IPS-18c (cell line): ENCODE measurements around the gene NRN1.
"Not testable (repeated sequence)": the region's sequence is repeated elsewhere in the genome, so short reads cannot be mapped to it uniquely, and the experiment has no call there.

ENCODE experiments used
- H3K4me3 ChIP-seq: 2 replicates; pipeline ENCODE4 v1.7.0; 2013; ENCODE audit warnings: low read depth, mild to moderate bottlenecking, low read length, moderate library complexity; ENCODE audit not compliant: insufficient read depth
- H3K9me3 ChIP-seq: one replicate; pipeline ENCODE4 v1.6.1; 2013; ENCODE audit warnings: mild to moderate bottlenecking, low read length, moderate library complexity; ENCODE audit not compliant: control insufficient read depth, insufficient read depth

The NRN1 gene

DNA sequence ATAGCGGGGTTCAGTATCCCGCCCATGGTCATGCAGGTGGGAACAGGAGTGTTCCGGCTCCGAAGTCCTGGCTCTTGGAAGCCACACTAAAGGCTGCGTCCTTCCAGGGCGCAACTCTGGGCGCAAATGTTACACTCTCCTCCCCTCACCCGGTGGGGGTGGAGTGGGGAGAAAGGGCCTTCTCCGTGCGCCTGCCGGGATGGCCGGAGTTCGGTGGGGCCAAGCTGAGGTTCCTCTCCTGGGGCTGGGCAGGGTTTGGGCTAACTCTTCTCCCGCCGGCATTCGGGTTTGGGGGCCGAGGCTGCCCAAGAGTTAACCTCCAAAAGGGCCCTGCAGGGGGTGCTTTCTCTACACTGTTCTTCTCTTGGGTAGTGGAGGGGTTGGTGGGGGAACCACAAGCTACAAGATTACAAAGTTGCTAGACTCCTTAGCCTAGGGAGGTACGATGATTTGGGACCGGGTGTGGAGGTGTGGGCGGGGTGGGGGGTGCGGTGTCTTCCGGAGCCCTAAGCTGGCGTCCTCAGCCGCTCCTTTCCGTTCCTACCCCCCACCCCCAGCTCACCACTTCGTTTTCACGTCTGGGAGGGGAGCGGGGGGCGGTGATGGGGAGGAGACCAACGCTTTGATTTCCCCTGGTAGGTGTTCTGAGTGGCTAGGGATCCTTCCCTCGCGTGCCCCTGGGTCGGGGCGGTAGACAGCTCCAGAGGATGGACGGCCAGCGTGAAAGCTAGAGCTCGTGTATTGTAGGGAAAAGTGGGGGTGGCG, 12.3 kb downstream of the NRN1 start:
- Histone ChIP-seq H3K4me3 (peak overlapping the region; percentile 36; the same call in 1 of the 2 replicates), H3K9me3 (no peaks in the 10 kb centered on the region)

DNA sequence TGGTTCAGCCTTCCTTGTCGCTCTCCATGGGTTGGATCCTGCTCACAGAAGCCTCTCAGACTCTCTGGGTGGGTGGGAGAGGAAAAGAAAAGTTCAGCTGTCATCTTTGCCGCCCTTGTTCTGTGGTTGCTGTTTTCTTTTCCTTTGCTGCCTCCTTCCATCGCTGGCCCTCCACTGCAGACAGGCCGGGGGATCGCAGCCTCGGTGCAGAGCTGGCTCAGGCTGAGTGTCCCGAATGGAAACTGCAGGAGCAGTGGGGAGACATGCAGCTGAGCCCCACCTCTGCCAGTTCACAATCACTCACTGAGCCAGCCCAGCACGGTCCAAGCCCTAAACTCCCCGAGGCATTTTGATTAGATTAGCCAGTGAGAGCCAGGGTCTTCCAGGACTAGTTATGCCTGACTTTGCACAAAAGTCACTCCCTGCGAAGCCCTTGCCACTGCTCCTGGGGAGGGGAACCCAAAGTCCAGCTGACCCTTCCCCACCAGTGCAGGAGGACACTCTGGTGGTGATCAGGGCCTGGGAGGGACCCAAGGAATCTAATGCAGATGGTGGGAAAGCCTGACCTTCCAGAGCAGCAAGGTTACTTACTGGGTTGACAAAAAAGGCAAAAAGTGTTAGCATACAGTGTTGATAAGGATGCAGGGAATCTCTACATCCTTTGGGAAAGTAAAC, 14.0 kb downstream of the NRN1 start:
- H3K9me3 ChIP-seq = no peaks in the 10 kb centered on the region
- H3K4me3 ChIP-seq = no peak overlapping the region

DNA sequence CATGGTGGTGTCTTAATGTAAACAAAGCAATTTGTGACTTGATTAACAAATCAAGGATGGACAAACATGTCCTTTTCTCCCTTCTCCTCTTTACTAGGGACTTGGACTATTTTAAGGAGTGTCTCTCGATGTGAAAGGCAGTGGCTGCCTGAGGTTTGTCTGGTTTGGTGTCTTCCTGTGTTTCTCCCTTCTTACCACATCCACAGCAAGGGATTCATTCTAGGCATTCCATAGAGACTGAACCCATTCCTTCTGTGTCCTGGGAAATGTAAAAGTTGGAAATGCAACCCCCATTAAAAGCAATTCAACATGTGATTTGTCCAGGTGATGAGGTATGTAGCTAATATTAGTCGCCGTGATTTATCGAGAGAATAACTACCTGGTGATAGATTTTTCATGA, 15.9 kb downstream of the NRN1 start:
- Histone ChIP-seq H3K9me3 (no peaks in the 10 kb centered on the region), H3K4me3 (no peak overlapping the region)

DNA sequence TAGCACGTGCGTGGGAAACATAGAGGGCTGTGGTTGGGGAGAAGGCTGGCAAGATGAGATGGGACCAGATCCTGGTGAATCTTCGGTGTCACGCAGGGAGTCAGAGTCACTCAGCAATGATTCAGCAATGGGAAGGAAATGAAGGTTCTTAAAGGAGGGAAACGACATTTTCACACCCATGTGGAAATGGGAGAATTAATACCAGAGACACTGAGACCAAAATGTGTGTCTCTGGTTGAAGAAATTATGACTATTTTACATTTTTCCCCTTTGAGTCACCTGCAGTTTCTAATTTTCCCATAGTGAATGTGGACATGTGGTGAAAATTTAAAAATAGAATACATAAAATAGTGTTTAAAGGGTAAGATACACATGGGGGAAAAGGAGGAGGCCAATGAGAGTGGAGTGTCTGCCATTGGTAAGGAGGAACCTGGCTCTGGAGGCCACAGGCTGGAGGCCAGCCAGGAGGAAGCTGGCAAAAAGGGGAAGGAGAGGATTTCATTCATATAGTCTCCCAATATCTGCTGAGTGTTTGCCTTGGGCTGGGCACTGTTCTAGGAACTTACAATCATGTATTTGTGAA, 17.5 kb downstream of the NRN1 start:
- Histone ChIP-seq H3K4me3 (no peak overlapping the region), H3K9me3 (no peaks in the 10 kb centered on the region)

- H3K4me3 ChIP-seq = no peak overlapping the region
- H3K9me3 ChIP-seq = no peaks in the 10 kb centered on the region
These were observed 19.9 kb downstream of the NRN1 start for GRCh38 chr6:5986861-5987260.

GRCh38 chr6:5984150-5985089, 22.3 kb downstream of the NRN1 start:
- Histone ChIP-seq H3K4me3 (no peak overlapping the region), H3K9me3 (no peaks in the 10 kb centered on the region)

DNA sequence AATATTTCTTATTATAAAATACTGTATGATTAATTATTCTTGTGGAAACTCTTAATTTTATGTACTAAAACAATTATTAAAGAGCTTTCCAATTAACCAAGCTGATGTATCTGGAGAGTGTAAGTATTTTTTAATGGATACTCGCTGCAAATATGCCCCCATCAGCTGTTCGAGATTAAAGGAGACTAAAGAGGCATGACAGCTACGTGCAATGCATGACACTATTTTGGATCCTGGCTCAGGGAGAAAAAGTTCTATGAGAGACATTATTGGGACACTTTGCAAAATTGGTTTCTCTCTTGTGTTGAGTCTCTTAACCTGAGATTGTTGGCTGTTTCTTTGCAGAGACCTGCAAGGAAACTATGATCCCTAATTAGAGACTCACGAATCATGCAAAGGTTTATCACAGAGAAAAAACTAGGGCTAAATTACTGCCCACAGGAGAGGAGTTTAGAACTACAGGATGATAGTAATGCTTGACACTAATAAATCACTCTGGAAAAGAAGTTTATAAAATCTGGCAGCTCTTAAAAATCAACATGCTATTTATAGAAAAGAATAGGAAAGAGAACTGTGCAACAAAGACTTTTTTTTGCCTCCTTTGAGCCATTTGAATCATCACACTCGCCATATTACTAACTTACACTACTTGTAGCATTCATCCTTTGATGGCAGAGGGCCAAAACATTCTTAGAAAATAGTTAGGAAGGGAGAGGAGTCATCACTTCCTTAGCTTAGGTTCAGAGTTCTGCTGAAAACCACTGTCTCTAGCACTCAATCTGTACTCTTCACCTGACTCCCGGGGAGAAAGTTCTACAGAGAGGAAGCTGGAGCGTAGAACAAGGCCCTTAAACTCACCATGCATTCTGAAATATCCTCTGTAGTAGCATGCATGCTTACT, 25.3 kb downstream of the NRN1 start:
- Histone ChIP-seq H3K9me3 (no peaks in the 10 kb centered on the region), H3K4me3 (no peak overlapping the region)

- H3K9me3 ChIP-seq = no peaks in the 10 kb centered on the region
These were observed 26.9 kb downstream of the NRN1 start for GRCh38 chr6:5979650-5980420.

DNA sequence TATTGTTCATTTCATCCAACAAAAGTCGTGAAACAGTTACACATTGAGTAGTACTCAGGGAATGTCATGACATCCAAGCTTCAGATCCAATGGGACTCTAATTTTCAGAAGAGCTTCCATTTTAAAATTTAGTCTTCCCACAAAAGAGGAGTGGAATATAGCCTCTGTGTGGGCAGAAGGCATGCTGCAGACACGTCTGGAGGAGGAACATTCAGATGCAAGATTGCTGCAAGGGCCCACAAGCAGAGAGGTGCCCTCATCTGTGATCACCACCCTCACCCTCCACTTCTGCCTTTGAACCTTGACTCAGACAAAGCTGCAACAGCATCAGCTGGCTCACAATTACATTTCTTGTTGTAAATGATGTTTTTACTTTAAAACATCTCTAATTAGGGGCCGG, 29.9 kb downstream of the NRN1 start:
- no peak overlapping the region for H3K4me3 ChIP-seq
- no peaks in the 10 kb centered on the region for H3K9me3 ChIP-seq

More at GRCh38 chr6:5979650-5980420, 26.9 kb downstream of the NRN1 start:
- no peak overlapping the region for H3K4me3 ChIP-seq

DNA sequence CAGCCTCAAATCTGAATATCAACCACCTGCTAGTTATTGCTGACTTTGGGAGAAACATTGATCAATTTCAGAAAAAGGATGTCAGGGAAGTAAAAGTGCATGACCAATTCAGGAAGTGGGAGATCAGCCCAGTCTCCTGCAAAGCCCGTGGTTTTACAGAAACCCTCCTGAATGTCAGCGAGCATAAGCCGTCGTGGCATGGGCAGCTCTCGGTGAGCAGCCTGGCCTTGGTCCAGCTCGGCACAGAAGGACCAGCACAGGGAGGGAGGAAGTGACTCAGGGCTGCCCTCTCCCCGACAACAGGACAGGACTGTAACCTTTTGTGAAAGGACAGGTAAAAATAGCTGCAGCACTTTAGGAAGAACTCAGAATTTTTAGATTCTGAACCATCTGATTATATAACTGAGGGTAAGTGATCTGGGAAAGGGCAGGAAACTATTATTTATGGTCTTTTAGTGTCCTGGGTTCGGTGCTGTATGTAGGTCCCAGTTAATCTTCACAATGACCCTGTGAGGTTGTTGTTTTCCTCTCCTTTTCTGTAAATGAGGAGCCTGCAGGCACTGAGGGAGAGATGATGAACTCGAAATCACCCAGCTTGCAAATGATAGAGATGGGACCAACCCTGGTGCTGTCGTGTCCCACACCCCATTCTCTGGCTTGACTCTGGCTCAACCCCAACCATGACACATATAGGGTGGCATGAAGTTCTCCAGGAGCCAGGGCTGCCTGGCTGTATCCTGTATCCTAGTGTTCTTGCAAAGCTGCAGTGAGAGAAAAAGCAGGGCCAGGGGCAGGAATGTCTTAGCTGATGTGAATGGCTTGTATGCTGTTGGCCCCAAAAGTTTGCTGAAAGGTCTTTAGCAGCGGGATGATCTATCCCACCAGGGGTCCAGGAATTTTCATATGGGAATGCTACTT, 37.6 kb downstream of the NRN1 start:
- Histone ChIP-seq H3K9me3 (no peaks in the 10 kb centered on the region), H3K4me3 (no peak overlapping the region)

DNA sequence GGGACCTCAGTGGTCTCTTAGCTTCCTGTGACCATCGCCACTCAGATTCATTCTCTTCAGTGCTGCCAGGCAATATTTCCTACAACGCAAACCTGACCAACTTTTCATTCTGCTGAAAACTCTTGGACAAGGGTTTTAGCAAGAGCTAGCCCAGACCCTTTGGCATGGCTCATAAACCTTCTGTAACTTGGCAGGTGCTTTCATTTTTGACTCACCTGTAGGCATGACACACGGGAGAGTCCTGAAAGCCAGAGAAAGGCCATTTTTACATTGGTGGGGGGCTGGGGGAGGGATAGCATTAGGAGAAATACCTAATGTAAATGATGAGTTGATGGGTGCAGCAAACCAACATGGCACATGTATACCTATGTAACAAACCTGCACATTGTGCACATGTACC, 38.7 kb downstream of the NRN1 start:
- H3K9me3 ChIP-seq, H3K4me3 ChIP-seq: not testable (repeated sequence)

- H3K4me3 ChIP-seq = no peak overlapping the region
- H3K9me3 ChIP-seq = no peaks in the 10 kb centered on the region
These were observed 39.1 kb downstream of the NRN1 start for GRCh38 chr6:5967594-5967993.

GRCh38 chr6:5962794-5963193, 43.9 kb downstream of the NRN1 start:
- Histone ChIP-seq H3K4me3 (no peak overlapping the region), H3K9me3 (peaks cover 2% of the 10 kb centered on the region)

GRCh38 chr6:5961836-5962235, 44.9 kb downstream of the NRN1 start:
- Histone ChIP-seq H3K4me3 (no peak overlapping the region), H3K9me3 (peaks cover 2% of the 10 kb centered on the region)

DNA sequence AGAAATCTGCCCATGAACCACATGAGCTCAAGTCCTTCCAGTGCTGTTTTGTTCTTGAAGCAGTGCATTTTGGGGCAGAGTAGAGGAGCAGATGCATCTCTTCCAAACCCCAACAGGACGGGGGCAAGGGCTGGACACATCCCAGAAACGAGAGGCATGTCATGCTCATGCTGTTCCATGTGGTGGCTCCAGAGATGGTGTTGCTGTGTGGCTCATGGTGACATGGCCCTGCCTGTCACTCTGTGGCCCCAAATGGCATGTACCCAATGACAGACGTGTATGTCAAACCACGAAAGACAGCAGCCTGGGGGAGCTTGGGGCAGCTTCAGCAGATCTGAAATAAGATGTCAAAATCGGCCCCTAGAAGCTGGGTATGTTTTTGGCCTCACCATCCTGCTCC, 46.3 kb downstream of the NRN1 start:
- Histone ChIP-seq H3K9me3 (peaks cover 2% of the 10 kb centered on the region), H3K4me3 (no peak overlapping the region)
